Endodermal cell (in vitro differentiated cells): Measurements from ENCODE around the gene TXNDC12. TPM values are rescaled to one million over a fixed set of nuclear protein-coding genes. Genes with fewer than 3 reads are reported as not detected.
"Not testable (repeated sequence)": the region's sequence is repeated elsewhere in the genome, so short reads cannot be mapped to it uniquely, and the experiment has no call there.

Source experiments
- DNase-seq: peaks from one replicate; pipeline ENCODE4 v3.0.0-alpha.2; 2017
- H3K27ac ChIP-seq: 2 replicates; pipeline ENCODE4 v1.5.1; 2013; ENCODE audit warnings: mild to moderate bottlenecking, low read depth, low read length, moderate library complexity
- H3K27me3 ChIP-seq: 2 replicates; pipeline ENCODE4 v1.6.1; 2013; ENCODE audit warnings: mild to moderate bottlenecking, low read length, moderate library complexity; ENCODE audit not compliant: insufficient read depth, control insufficient read depth, poor library complexity, severe bottlenecking
- H3K36me3 ChIP-seq: 2 replicates; pipeline ENCODE4 v1.7.0; 2013; ENCODE audit warnings: mild to moderate bottlenecking, low read length, moderate library complexity; ENCODE audit not compliant: control insufficient read depth, insufficient read depth
- H3K4me1 ChIP-seq: one replicate; pipeline ENCODE4 v1.7.0; 2013; ENCODE audit warnings: low read length; ENCODE audit not compliant: control insufficient read depth, insufficient read depth
- H3K4me3 ChIP-seq: 2 replicates; pipeline ENCODE4 v1.5.1; 2013; ENCODE audit warnings: mild to moderate bottlenecking, low read length, moderate library complexity
- H3K9ac ChIP-seq: 2 replicates; pipeline ENCODE4 v1.6.1; 2013; ENCODE audit warnings: mild to moderate bottlenecking, low read length, moderate library complexity; ENCODE audit not compliant: poor library complexity, severe bottlenecking; ENCODE audit errors: extremely low read depth
- H3K9me3 ChIP-seq: 2 replicates; pipeline ENCODE4 v1.6.1; 2013; ENCODE audit warnings: mild to moderate bottlenecking, low read length, moderate library complexity; ENCODE audit not compliant: control insufficient read depth
- H3K27ac Mint-ChIP-seq: 2 replicates; pipeline ENCODE4 v1.8.0; 2020; ENCODE audit warnings: mixed read lengths
- H3K27me3 Mint-ChIP-seq: 2 replicates; pipeline ENCODE4 v1.8.0; 2021; ENCODE audit warnings: mild to moderate bottlenecking, mixed read lengths; ENCODE audit not compliant: insufficient read depth
- H3K36me3 Mint-ChIP-seq: 2 replicates; pipeline ENCODE4 v1.8.0; 2020; ENCODE audit warnings: low read depth, mixed read lengths
- H3K4me1 Mint-ChIP-seq: 2 replicates; pipeline ENCODE4 v1.8.0; 2020; ENCODE audit warnings: mixed read lengths
- H3K4me3 Mint-ChIP-seq: 2 replicates; pipeline ENCODE4 v1.8.0; 2020; ENCODE audit warnings: mild to moderate bottlenecking, moderate library complexity, mixed read lengths
- H3K9me3 Mint-ChIP-seq: 2 replicates; pipeline ENCODE4 v1.8.0; 2020; ENCODE audit warnings: mild to moderate bottlenecking, mixed read lengths
- CTCF ChIP-seq: fragments of 200-600 bp; sonication (generic); conservative IDR thresholded peaks from 2 replicates; pipeline ENCODE4 v1.5.0; 2021; ENCODE audit warnings: antibody characterized with exemption, mild to moderate bottlenecking
- WGBS, 2 experiments: methylation state at CpG; one replicate each; pipeline versions ENCODE4 v1.1.5 to v1.1.7; 2013; ENCODE audit warnings: missing lambda C conversion rate in 2 of 2, mixed read lengths in 1 of 2; ENCODE audit not compliant: insufficient coverage in 1 of 2, insufficient read length in 1 of 2; 5-methylcytosine and 5-hydroxymethylcytosine counted together
- total RNA-seq, 2 donors: library from RNA; stranded (reverse); fragmentation: NEBNext Ultra II Directional in 1 of 2; extraction: Animal tissue kit (Norgen Biotek cat#: 25700) in 1 of 2; gene quantifications; 2 replicates in 1 of 2; 3 replicates in 1 of 2; pipeline ENCODE4 v1.2.1, GENCODE V29; 2021

The TXNDC12 gene
- total RNA-seq, 2 donors from 2014 or later, result 77.2 to 99.6 TPM

DNA sequence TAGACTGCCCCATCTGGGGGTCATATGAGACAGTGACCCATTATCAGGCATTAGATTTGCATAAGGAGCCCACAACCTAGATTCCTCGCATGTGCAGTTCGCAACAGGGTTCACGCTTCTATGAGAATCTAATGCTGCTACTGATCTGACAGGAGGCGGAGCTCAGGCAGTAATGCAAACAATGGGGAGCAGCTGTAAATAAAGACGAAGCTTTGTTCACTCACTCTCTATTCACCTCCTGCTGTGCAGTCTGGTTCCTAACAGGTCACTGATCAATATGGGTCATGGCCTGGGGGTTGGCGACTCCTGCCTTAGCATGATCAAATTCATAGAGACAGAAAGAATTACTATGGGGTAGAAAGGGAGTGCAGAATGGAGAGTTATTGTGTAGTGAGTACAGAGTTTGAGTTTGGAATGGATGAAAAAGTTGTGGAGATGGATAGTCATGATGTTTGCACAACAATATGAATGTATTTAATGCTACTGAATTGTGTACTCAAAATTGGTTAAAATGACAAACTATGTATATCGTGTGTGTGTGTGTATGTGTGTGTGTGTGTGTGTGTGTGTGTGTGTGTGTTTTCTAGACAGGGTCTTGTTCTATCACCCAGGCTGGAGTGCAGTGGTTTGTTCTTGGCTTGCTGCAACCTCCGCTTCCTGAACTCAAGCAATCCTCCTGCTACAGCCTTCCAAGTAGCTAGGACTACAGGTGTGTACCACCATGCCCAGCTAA is 43.3 kb upstream of the TXNDC12 start:
- no peak for TF ChIP-seq CTCF
- Histone ChIP-seq H3K4me1 (no peaks in the 10 kb centered on the region), H3K4me3 (no peak overlapping the region), H3K27ac (peak overlapping the region; percentile 3), H3K9ac (no peak overlapping the region), H3K36me3 (no peaks in the 10 kb centered on the region), H3K9me3 (no peaks in the 10 kb centered on the region), H3K27me3 (no peaks in the 10 kb centered on the region)
- Mint-ChIP-seq H3K27ac (no peak overlapping the region), H3K4me3 (no peak overlapping the region), H3K36me3 (peaks cover 2% of the 10 kb centered on the region), H3K27me3 (peaks cover 2% of the 10 kb centered on the region), H3K4me1 (peaks cover 9% of the 10 kb centered on the region), H3K9me3 (peaks cover 3% of the 10 kb centered on the region)
- WGBS, 2 experiments, result 77 to 80% methylated on average over 7 to 8 of the region's 8 CpGs
- no peak for DNase-seq

DNA sequence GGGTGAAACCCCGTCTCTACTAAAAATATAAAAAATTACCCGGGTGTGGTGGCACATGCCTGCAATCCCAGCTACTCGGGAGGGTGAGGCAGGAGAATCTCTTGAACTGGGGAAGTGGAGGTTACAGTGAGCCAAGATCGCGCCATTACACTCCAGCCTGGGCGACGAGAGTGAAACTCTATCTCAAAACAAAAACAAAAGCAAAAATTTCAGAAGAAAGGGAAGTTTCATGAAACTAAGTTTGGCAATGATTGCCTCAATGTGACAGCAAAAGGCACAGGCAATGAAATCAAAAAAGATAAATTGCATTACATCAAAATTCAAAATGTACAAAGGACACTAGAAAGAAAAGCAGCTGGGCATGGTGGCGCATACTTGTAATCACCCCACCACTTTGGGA is 41.2 kb upstream of the TXNDC12 start:
- peaks cover 2% of the 10 kb centered on the region for H3K27me3 Mint-ChIP-seq
- Histone ChIP-seq H3K4me3 (no peak overlapping the region), H3K27me3 (no peaks in the 10 kb centered on the region), H3K9ac (no peak overlapping the region), H3K9me3 (no peaks in the 10 kb centered on the region), H3K4me1 (no peaks in the 10 kb centered on the region), H3K27ac (no peak overlapping the region), H3K36me3 (peaks cover 5% of the 10 kb centered on the region)
- WGBS, 2 experiments, result 93 to 97% methylated on average over 6 to 8 of the region's 8 CpGs
- H3K4me3 Mint-ChIP-seq, result no peak overlapping the region
- no peak for DNase-seq
- H3K27ac Mint-ChIP-seq, result no peak overlapping the region
- peaks cover 9% of the 10 kb centered on the region for H3K4me1 Mint-ChIP-seq
- peaks cover 7% of the 10 kb centered on the region for H3K9me3 Mint-ChIP-seq
- TF ChIP-seq CTCF, result no peak
- peaks cover 6% of the 10 kb centered on the region for H3K36me3 Mint-ChIP-seq

DNA sequence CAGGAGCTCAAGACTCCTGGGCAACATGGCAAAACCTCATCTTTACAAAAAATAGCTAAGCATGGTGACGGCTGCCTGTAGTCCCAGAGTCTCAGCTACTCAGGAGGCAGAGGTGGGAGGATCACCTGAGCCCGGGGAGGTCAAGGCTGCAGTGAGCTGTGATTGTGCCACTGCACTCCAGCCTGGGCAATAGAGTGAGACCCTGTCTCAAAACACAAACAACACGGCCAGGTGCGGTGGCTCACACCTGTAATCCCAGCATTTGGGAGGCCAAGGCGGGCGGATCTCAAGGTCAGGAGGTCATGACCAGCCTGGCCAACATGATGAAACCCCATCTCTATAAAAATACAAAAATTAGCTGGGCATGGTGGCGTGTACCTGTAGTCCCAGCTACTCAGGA is 39.3 kb upstream of the TXNDC12 start:
- not testable (repeated sequence) for H3K4me3 Mint-ChIP-seq, H3K27ac Mint-ChIP-seq, H3K9me3 Mint-ChIP-seq, H3K4me1 ChIP-seq, H3K4me1 Mint-ChIP-seq, DNase-seq, H3K9ac ChIP-seq, H3K4me3 ChIP-seq, H3K27me3 Mint-ChIP-seq, H3K9me3 ChIP-seq, H3K27me3 ChIP-seq, H3K27ac ChIP-seq
- H3K36me3 ChIP-seq, result peaks cover 22% of the 10 kb centered on the region
- H3K36me3 Mint-ChIP-seq, result peaks cover 21% of the 10 kb centered on the region
- 93 to 100% methylated on average over 4 to 7 of the region's 7 CpGs for WGBS, 2 experiments

GRCh38 chr1:52087892-52088291 is 32.9 kb upstream of the TXNDC12 start:
- peaks cover 51% of the 10 kb centered on the region for H3K36me3 Mint-ChIP-seq
- H3K27me3 Mint-ChIP-seq, H3K9ac ChIP-seq, H3K4me3 Mint-ChIP-seq, H3K27me3 ChIP-seq, H3K4me1 Mint-ChIP-seq, H3K4me1 ChIP-seq, DNase-seq, H3K27ac Mint-ChIP-seq, H3K9me3 ChIP-seq, H3K4me3 ChIP-seq, H3K27ac ChIP-seq, H3K9me3 Mint-ChIP-seq: not testable (repeated sequence)
- H3K36me3 ChIP-seq, result peaks cover 59% of the 10 kb centered on the region
